Naive thymus-derived CD4-positive, alpha-beta T cell (primary cell): ENCODE measurements around the gene TTBK1. TPM values are rescaled to one million over a fixed set of nuclear protein-coding genes. Genes with fewer than 3 reads are reported as not detected.

ENCODE experiments used
- ATAC-seq: fragments of 150-1000 bp; cut with Tn5 transposase; 2 replicates; pipeline ENCODE4 v1.10.0; 2021; ENCODE audit warnings: mild to moderate bottlenecking, moderate library complexity
- CTCF ChIA-PET: fragments of 350-600 bp; sonication (Branson Sonifier 250); formaldehyde crosslinking; loops from one replicate; lab custom pipeline; 2021; ENCODE audit warnings: antibody characterized with exemption; lab: Charles Lee
- POLR2A ChIA-PET: fragments of 350-600 bp; sonication (Branson Sonifier 250); formaldehyde crosslinking; loops from one replicate; lab custom pipeline; 2021; ENCODE audit warnings: antibody characterized with exemption, inconsistent platforms; lab: Charles Lee
- DNase-seq, 9 donors: peaks; one replicate each; pipeline versions ENCODE4 v3.0.0 to v3.0.0-alpha.2; 2020 to 2022; ENCODE audit warnings: mixed read lengths in 1 of 9
- H3K27ac ChIP-seq: one replicate; pipeline ENCODE4 v1.7.0; 2013; ENCODE audit warnings: mild to moderate bottlenecking, low read depth, low read length, moderate library complexity
- H3K27me3 ChIP-seq, 2 donors: one replicate each; pipeline ENCODE4 v1.7.0; 2013; ENCODE audit warnings: low read length in 2 of 2, mild to moderate bottlenecking in 2 of 2, moderate library complexity in 2 of 2; ENCODE audit not compliant: control insufficient read depth in 2 of 2, insufficient read depth in 2 of 2
- H3K36me3 ChIP-seq, 3 experiments: 1 replicate in 2 of 3; 2 replicates in 1 of 3; pipeline ENCODE4 v1.7.0; 2013; ENCODE audit warnings: low read length in 3 of 3, mild to moderate bottlenecking in 3 of 3, moderate library complexity in 1 of 3; ENCODE audit not compliant: insufficient read depth in 3 of 3, control insufficient read depth in 2 of 3
- H3K4me1 ChIP-seq, 2 donors: one replicate each; pipeline ENCODE4 v1.7.0; 2013; ENCODE audit warnings: low read length in 2 of 2, mild to moderate bottlenecking in 2 of 2, moderate library complexity in 1 of 2; ENCODE audit not compliant: control insufficient read depth in 2 of 2, insufficient read depth in 2 of 2
- H3K4me3 ChIP-seq: 2 replicates; pipeline ENCODE4 v1.7.0; 2013; ENCODE audit warnings: mild to moderate bottlenecking, low read length
- H3K9me3 ChIP-seq, 3 experiments: 1 replicate in 2 of 3; 2 replicates in 1 of 3; pipeline ENCODE4 v1.7.0; 2013; ENCODE audit warnings: low read length in 3 of 3; ENCODE audit not compliant: control insufficient read depth in 2 of 3
- H3K27ac Mint-ChIP-seq, 9 donors: one replicate each; pipeline ENCODE4 v1.8.0; 2020 to 2022; ENCODE audit warnings: mixed read lengths in 9 of 9, mild to moderate bottlenecking in 8 of 9, moderate library complexity in 5 of 9, inconsistent platforms in 2 of 9
- H3K27me3 Mint-ChIP-seq, 5 donors: one replicate each; pipeline ENCODE4 v1.8.0; 2021 to 2022; ENCODE audit warnings: mixed read lengths in 5 of 5, mild to moderate bottlenecking in 1 of 5
- H3K36me3 Mint-ChIP-seq, 5 donors: one replicate each; pipeline ENCODE4 v1.8.0; 2020 to 2022; ENCODE audit warnings: mixed read lengths in 5 of 5, mild to moderate bottlenecking in 3 of 5, inconsistent platforms in 1 of 5
- H3K4me1 Mint-ChIP-seq, 7 donors: one replicate each; pipeline ENCODE4 v1.8.0; 2020 to 2022; ENCODE audit warnings: mixed read lengths in 7 of 7, mild to moderate bottlenecking in 3 of 7, inconsistent platforms in 1 of 7
- H3K4me3 Mint-ChIP-seq, 10 donors: one replicate each; pipeline ENCODE4 v1.8.0; 2020 to 2022; ENCODE audit warnings: mild to moderate bottlenecking in 10 of 10, mixed read lengths in 10 of 10, moderate library complexity in 6 of 10, inconsistent platforms in 2 of 10
- H3K9me3 Mint-ChIP-seq, 11 donors: one replicate each; pipeline ENCODE4 v1.8.0; 2020 to 2022; ENCODE audit warnings: mixed read lengths in 11 of 11, mild to moderate bottlenecking in 4 of 11, inconsistent platforms in 1 of 11, moderate library complexity in 1 of 11
- intact Hi-C, 2 donors: fragments of 100-400 bp; cut with micrococcal nuclease; formaldehyde crosslinking; loops; one replicate each; pipeline ENCODE4 v1.15.1; 2023
- polyA plus RNA-seq, 2 donors: library from polyadenylated mRNA; unstranded; fragments of 300-500 nt; fragmentation: Illumina TruSeq; gene quantifications; one replicate each; pipeline ENCODE4 v1.2.3, GENCODE V29; 2021
- total RNA-seq, 6 experiments: library from RNA in 5 of 6; stranded (reverse) in 5 of 6; gene quantifications; 1 replicate in 5 of 6; 2 replicates in 1 of 6; pipeline ENCODE4 v1.2.3 and lab custom pipeline; 2021 to 2026

The TTBK1 gene
- total and polyA plus RNA-seq, 7 experiments from 2014 or later = 0.05 to 0.29 TPM; not detected in 5

DNA sequence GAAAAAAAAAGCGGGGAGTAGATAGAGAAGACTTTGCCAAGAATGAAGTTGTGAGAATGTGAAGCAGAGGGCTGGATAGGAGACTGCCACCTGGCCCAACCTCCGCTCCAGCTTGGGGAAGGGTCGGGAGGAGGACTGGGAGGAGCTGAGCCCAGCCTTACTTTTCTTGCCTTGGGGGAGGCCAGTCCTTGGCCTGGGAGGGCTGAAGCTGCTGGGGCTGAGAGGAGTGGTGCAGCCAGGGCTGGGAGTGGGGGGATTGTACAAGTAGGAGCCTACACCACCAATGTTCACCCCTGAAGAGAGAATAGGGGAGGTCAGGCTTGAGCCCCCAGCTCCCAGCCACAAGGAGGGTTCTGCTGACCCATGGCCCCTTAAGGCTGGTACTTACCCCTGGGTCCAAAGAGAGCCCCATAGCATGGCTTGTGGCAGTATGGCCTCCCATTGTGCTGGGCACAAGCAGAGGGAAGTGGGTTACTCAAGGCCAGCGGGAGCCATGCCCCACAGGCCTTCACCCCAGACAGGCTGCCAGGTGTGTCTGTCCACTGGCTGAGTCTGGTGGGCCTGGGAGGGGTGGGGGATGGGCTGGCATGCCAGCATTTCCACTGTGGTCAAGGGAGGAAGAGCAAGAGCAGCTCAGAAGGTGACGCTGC, 64.3 kb downstream of the TTBK1 start:
- CTCF ChIA-PET = interaction anchor here (0.6 to 1.3 kb wide), 6 partner anchors 12 to 90 kb away, joined by 3 read pairs; no protein-coding TSS in a partner anchor

DNA sequence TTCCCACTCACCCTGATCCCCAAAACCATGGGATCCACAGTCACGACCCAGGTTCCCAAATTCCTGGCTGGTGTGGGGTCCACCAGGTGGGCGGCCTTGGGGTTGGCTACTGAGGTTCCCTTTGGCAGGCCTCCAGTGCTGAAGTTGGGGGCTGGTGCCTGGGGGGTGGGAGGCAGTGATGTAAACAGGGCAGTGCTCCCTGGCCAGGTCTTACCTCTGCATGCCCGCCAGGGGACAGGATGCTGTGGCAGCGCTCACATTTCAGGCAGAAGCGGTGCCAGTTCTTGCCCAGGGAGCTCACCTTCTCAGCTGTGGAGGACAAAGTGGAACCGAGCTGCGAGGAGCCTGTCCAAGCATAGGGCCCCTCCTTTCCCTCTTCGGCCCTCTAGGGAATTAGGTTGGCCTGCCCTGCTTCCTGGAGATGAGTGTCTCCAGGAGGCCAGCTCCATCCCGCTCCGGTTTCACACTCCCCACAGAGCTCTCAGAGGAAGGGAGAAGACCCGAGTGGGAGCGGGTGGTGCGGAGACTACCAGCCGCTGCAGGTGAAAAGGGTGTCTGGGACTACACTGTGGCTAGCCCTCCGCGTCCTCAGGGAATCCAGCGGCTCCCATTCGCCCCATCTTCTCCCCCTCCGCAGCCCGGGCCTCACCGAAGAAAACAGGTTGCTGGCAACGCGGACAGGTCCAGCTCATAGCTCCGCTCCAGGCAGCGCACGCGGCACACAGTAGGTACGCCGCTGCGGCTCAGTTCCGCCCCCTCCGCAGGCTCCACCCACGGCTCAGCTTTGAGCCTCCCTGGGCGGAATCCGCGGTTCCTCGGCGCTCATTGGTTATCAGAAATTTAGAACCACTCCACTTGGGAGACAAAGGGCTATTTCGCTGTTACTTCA, 65.1 kb downstream of the TTBK1 start, which contains the start of gene CRIP3:
Gene CRIP3 (minus strand): TSS at position 726 of the 889 bp plus-strand sequence. CDS start 34 bp downstream, at position 692.
- Mint-ChIP-seq H3K4me3 (peak within 1 kb of the TSS; percentile 78 to 89 (median 84)), H3K4me1 (peaks cover 6 to 13% (median 10%) of the 10 kb centered on the region in 7 donors), H3K27me3 (peaks cover 0 to 27% (median 0%) of the 10 kb centered on the region in 5 donors), H3K36me3 (peaks cover 0 to 9% (median 0%) of the 10 kb centered on the region in 5 donors), H3K9me3 (no peaks in the 10 kb centered on the region), H3K27ac (peak within 1 kb of the TSS in 6 of 9 donors; percentile 24 to 65 (median 36))
- H3K27me3 ChIP-seq = no peaks in the 10 kb centered on the region
- ChIA-PET CTCF (interaction anchor here (0.6 to 1.3 kb wide), 4 partner anchors 26 to 90 kb away, joined by 3 read pairs; no protein-coding TSS in a partner anchor), POLR2A (interaction anchor here (0.7 to 1.4 kb wide), 3 partner anchors 10 to 79 kb away, joined by 3 read pairs; partner anchors contain the start of genes DNPH1, SLC22A7 and ZNF318)
- H3K27ac ChIP-seq = peak within 1 kb of the TSS; percentile 27
- H3K4me3 ChIP-seq = peak within 1 kb of the TSS; percentile 59
- peaks cover 8 to 11% of the 10 kb centered on the region in 2 donors for H3K4me1 ChIP-seq
- H3K9me3 ChIP-seq = no peaks in the 10 kb centered on the region
- intact Hi-C loops = loop anchor here in 1 of 2 donors (1.0 to 5.0 kb wide), 5 partner anchors 26 to 198 kb away; no protein-coding TSS in a partner anchor
- no peaks in the 10 kb centered on the region for H3K36me3 ChIP-seq
- DNase-seq (peak; percentile 12 to 58 (median 50)), ATAC-seq (peak; percentile 82)

More for the DNA sequence above, 64.3 kb downstream of the TTBK1 start:
- H3K27me3 Mint-ChIP-seq = peaks cover 0 to 27% (median 0%) of the 10 kb centered on the region in 5 donors
- peaks cover 6 to 13% (median 10%) of the 10 kb centered on the region in 7 donors for H3K4me1 Mint-ChIP-seq
- no peak for ATAC-seq
- POLR2A ChIA-PET = interaction anchor here (0.7 to 1.4 kb wide), 2 partner anchors 9 to 78 kb away, joined by 3 read pairs; partner anchors contain the start of genes DNPH1 and SLC22A7
- peaks cover 0 to 6% (median 0%) of the 10 kb centered on the region in 5 donors for H3K36me3 Mint-ChIP-seq
- Histone ChIP-seq H3K4me3 (no peak overlapping the region), H3K27ac (no peak overlapping the region), H3K36me3 (no peaks in the 10 kb centered on the region), H3K27me3 (no peaks in the 10 kb centered on the region), H3K4me1 (peaks cover 8 to 11% of the 10 kb centered on the region in 2 donors), H3K9me3 (no peaks in the 10 kb centered on the region)
- H3K4me3 Mint-ChIP-seq = peak overlapping the region in 8 of 10 donors; percentile 16 to 87 (median 57)
- no peak for DNase-seq
- no peaks in the 10 kb centered on the region for H3K9me3 Mint-ChIP-seq
- peak overlapping the region in 2 of 9 donors; percentile 51 to 83 for H3K27ac Mint-ChIP-seq
- intact Hi-C loops = loop anchor here in 1 of 2 donors (1.0 to 5.0 kb wide), 5 partner anchors 27 to 199 kb away; no protein-coding TSS in a partner anchor

DNA sequence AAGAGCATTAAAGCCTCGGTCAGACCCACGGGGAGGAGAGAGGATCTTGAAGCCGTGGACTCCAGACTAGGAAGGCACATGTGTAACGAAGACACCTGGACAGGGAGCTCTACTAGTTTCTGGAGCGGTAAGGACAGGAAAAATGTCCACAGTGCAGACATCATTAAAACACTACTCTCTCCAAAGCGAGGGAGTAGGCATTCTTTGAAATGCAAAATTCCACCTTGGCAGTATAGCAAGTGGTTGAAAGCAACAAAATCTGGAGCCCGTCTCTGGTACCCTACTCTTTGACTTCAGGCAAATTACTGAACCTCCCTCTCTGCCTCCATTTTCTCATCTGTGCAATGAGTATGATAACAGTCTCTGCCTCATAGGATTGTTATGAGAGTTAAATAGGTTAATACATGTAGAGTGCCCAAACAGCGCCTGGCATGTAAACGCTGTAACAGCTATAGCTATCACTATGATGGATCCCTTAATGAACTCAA, 65.8 kb downstream of the TTBK1 start:
- DNase-seq (peak in 1 of 9 donors; percentile 7), ATAC-seq (no peak)
- Mint-ChIP-seq H3K4me1 (peaks cover 6 to 13% (median 10%) of the 10 kb centered on the region in 7 donors), H3K9me3 (no peaks in the 10 kb centered on the region), H3K4me3 (peak overlapping the region; percentile 78 to 89 (median 84)), H3K27ac (peak overlapping the region in 4 of 9 donors; percentile 24 to 65 (median 42)), H3K27me3 (peaks cover 0 to 27% (median 0%) of the 10 kb centered on the region in 5 donors), H3K36me3 (peaks cover 0 to 9% (median 0%) of the 10 kb centered on the region in 5 donors)
- H3K9me3 ChIP-seq = no peaks in the 10 kb centered on the region
- H3K4me3 ChIP-seq = peak overlapping the region; percentile 59
- intact Hi-C loops = loop anchor here in 1 of 2 donors (1.0 to 5.0 kb wide), 5 partner anchors 25 to 197 kb away; no protein-coding TSS in a partner anchor
- peaks cover 8 to 11% of the 10 kb centered on the region in 2 donors for H3K4me1 ChIP-seq
- H3K27me3 ChIP-seq = no peaks in the 10 kb centered on the region
- H3K27ac ChIP-seq = peak overlapping the region; percentile 27
- no peaks in the 10 kb centered on the region for H3K36me3 ChIP-seq
- CTCF ChIA-PET = interaction anchor here (0.7 to 1.1 kb wide), 2 partner anchors 87 to 89 kb away, joined by 3 read pairs; no protein-coding TSS in a partner anchor
- POLR2A ChIA-PET = interaction anchor here (1.2 to 1.4 kb wide), 2 partner anchors 61 to 79 kb away, joined by 3 read pairs; partner anchors contain the start of genes DNPH1 and ZNF318

DNA sequence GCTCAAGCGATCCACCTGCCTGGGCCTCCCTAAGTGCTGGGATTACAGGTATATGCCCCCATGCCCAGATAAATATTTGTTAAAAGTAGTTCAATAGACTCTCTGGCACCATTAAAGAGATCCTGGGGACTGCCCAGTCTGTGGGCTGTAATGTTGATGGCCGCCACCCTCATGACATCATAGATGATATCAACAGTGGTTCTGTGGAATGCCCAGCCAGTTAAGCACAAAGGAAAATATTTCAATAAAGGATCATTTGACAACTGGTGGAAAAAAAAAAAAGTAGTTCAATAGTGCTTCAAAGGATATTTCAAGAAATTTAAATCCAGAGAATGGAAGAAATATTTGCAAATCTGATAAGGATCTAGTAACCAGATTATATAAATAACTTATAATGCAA, 66.9 kb downstream of the TTBK1 start:
- Mint-ChIP-seq H3K4me3 (peak overlapping the region in 1 of 10 donors; percentile 25), H3K4me1 (peaks cover 6 to 13% (median 10%) of the 10 kb centered on the region in 7 donors), H3K27me3 (peaks cover 0 to 32% (median 0%) of the 10 kb centered on the region in 5 donors), H3K36me3 (peaks cover 0 to 14% (median 0%) of the 10 kb centered on the region in 5 donors), H3K27ac (no peak overlapping the region), H3K9me3 (no peaks in the 10 kb centered on the region)
- Histone ChIP-seq H3K36me3 (no peaks in the 10 kb centered on the region), H3K27ac (no peak overlapping the region), H3K9me3 (no peaks in the 10 kb centered on the region), H3K27me3 (no peaks in the 10 kb centered on the region), H3K4me3 (no peak overlapping the region), H3K4me1 (peaks cover 8 to 11% of the 10 kb centered on the region in 2 donors)
- intact Hi-C loops = no loop called here
- ChIA-PET CTCF (no interaction called here), POLR2A (no interaction called here)
- DNase-seq (no peak), ATAC-seq (no peak)

DNA sequence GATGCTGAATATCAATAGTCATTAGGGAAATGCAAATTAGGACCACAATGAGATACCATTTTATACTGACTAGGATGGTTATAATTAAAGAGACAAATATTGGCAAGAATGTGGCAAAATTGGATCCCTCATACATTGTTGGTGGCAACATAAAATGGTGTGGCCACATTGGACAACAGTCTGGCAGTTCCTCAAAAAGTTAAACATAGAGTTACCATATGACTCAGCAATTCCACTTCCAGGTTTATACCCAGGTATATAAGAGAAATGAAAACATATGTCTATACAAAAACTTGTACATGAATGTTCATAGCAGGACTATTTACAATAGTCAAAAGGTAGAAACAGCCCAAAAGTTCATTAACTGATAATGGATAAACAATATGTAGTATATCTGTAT, 67.3 kb downstream of the TTBK1 start:
- DNase-seq (no peak), ATAC-seq (no peak)
- no peaks in the 10 kb centered on the region for H3K9me3 Mint-ChIP-seq
- peaks cover 0 to 32% (median 0%) of the 10 kb centered on the region in 5 donors for H3K27me3 Mint-ChIP-seq
- H3K36me3 ChIP-seq = no peaks in the 10 kb centered on the region
- H3K36me3 Mint-ChIP-seq = peaks cover 0 to 14% (median 0%) of the 10 kb centered on the region in 5 donors
- ChIA-PET POLR2A (no interaction called here), CTCF (interaction anchor here (1.1 kb wide), 1 partner anchor 58 kb away, joined by 3 read pairs; the partner anchor contains the start of gene ZNF318)
- H3K4me3 ChIP-seq = no peak overlapping the region
- no peak overlapping the region for H3K27ac ChIP-seq
- no peaks in the 10 kb centered on the region for H3K9me3 ChIP-seq
- no peak overlapping the region for H3K4me3 Mint-ChIP-seq
- no peaks in the 10 kb centered on the region for H3K27me3 ChIP-seq
- H3K4me1 ChIP-seq = peaks cover 8 to 11% of the 10 kb centered on the region in 2 donors
- peaks cover 6 to 13% (median 10%) of the 10 kb centered on the region in 7 donors for H3K4me1 Mint-ChIP-seq
- intact Hi-C loops = no loop called here
- H3K27ac Mint-ChIP-seq = no peak overlapping the region
